Measurements from ENCODE around the gene XYLT2.
A peak's percentile ranks its signal among the peaks of the same experiment; 100 is the strongest.

Gene XYLT2

GRCh38 chr17:50364715-50365114 lies 18.8 kb downstream of the XYLT2 start:
- no peak for DNase-seq (ENCODE audit: low read depth)

- no peak for DNase-seq (ENCODE audit: low read depth)
These were observed 19.2 kb downstream of the XYLT2 start for GRCh38 chr17:50365165-50365564.

- DNase-seq (ENCODE audit: low read depth), result no peak
These were observed 19.9 kb downstream of the XYLT2 start for GRCh38 chr17:50365649-50366393.

GRCh38 chr17:50367401-50367800 lies 21.5 kb downstream of the XYLT2 start:
- DNase-seq (ENCODE audit: low read depth), result no peak

- no peak for DNase-seq (ENCODE audit: low read depth)
These were observed 24.1 kb downstream of the XYLT2 start for GRCh38 chr17:50370052-50370451.

GRCh38 chr17:50371526-50371925 lies 25.6 kb downstream of the XYLT2 start:
- DNase-seq (ENCODE audit: low read depth), result no peak

GRCh38 chr17:50372222-50372757 lies 26.4 kb downstream of the XYLT2 start:
- no peak for DNase-seq (ENCODE audit: low read depth)

GRCh38 chr17:50372758-50373556 lies 27.0 kb downstream of the XYLT2 start, which contains the start of the genes EME1 and MRPL27:
Gene EME1, plus strand, starts transcription at chr17:50373229. Its CDS starts 1,980 bp downstream, at chr17:50375209.
Gene MRPL27, minus strand, starts transcription at chr17:50373184. Its CDS starts 14 bp downstream, at chr17:50373170.
- peak; percentile 83 for DNase-seq (ENCODE audit: low read depth)

- no peak for DNase-seq (ENCODE audit: low read depth)
These were observed 27.8 kb downstream of the XYLT2 start for GRCh38 chr17:50373705-50374104.

- no peak for DNase-seq (ENCODE audit: low read depth)
These were observed 30.1 kb downstream of the XYLT2 start for GRCh38 chr17:50375858-50376538.

GRCh38 chr17:50379351-50380132 lies 33.6 kb downstream of the XYLT2 start:
- no peak for DNase-seq (ENCODE audit: low read depth)

GRCh38 chr17:50380369-50381259 lies 34.7 kb downstream of the XYLT2 start:
- no peak for DNase-seq (ENCODE audit: low read depth)

GRCh38 chr17:50381260-50381815 lies 35.4 kb downstream of the XYLT2 start:
- DNase-seq (ENCODE audit: low read depth), result no peak

GRCh38 chr17:50381920-50382319 lies 36.0 kb downstream of the XYLT2 start:
- DNase-seq (ENCODE audit: low read depth), result no peak

- DNase-seq (ENCODE audit: low read depth), result no peak
These were observed 37.0 kb downstream of the XYLT2 start for GRCh38 chr17:50382931-50383330.

GRCh38 chr17:50386510-50386909 lies 40.6 kb downstream of the XYLT2 start:
- DNase-seq (ENCODE audit: low read depth), result no peak

GRCh38 chr17:50388728-50389127 lies 42.8 kb downstream of the XYLT2 start:
- DNase-seq (ENCODE audit: low read depth), result no peak

- no peak for DNase-seq (ENCODE audit: low read depth)
These were observed 43.6 kb downstream of the XYLT2 start for GRCh38 chr17:50389534-50389933.

GRCh38 chr17:50392621-50393020 lies 46.7 kb downstream of the XYLT2 start:
- DNase-seq (ENCODE audit: low read depth), result no peak

GRCh38 chr17:50393700-50394099 lies 47.8 kb downstream of the XYLT2 start:
- DNase-seq (ENCODE audit: low read depth), result no peak

Measured in activated T-cell treated with anti-CD3 and anti-CD28 coated beads for 24 hours (primary cell).